GM12801 (cell line): ENCODE results near the gene MIF.

Experiments used
- CTCF ChIP-seq: IDR thresholded peaks from one replicate; pipeline ENCODE4 v1.5.1; 2011; ENCODE audit warnings: control low read depth; ENCODE audit not compliant: insufficient read length; ENCODE audit errors: extremely low read depth

The MIF gene

GRCh38 chr22:23910496-23911190 is 16.5 kb downstream of the MIF start:
- TF ChIP-seq CTCF: no peak

- TF ChIP-seq CTCF: no peak
These were observed 17.3 kb downstream of the MIF start for GRCh38 chr22:23911318-23911980.

- no peak for TF ChIP-seq CTCF
These were observed 18.2 kb downstream of the MIF start for GRCh38 chr22:23912293-23912903.

GRCh38 chr22:23913306-23913660 is 19.1 kb downstream of the MIF start:
- no peak for TF ChIP-seq CTCF

- no peak for TF ChIP-seq CTCF
These were observed 19.6 kb downstream of the MIF start for GRCh38 chr22:23913661-23914353.

- TF ChIP-seq CTCF: no peak
These were observed 21.1 kb downstream of the MIF start for GRCh38 chr22:23915290-23915689.

GRCh38 chr22:23922921-23923320 is 28.7 kb downstream of the MIF start:
- no peak for TF ChIP-seq CTCF
